H1 (cell line): Measurements from ENCODE around the gene TRIM5. TPM values are rescaled to one million over a fixed set of nuclear protein-coding genes. Genes with fewer than 3 reads are reported as not detected.

ENCODE experiments used
- CTCF ChIA-PET: fragments of 300-600 bp; sonication (Branson Sonifier 250); formaldehyde crosslinking; loops from one replicate; lab custom pipeline; 2021; ENCODE audit not compliant: partially characterized antibody; lab: Charles Lee
- POLR2A ChIA-PET: fragments of 300-600 bp; sonication (Branson Sonifier 250); formaldehyde crosslinking; loops from one replicate; lab custom pipeline; 2021; ENCODE audit warnings: inconsistent platforms; ENCODE audit not compliant: partially characterized antibody; lab: Charles Lee
- DNase-seq, 2 experiments: peaks; one replicate each; pipeline versions ENCODE4 v3.0.0 to v3.0.0-alpha.2; 2010 to 2022; ENCODE audit warnings: low spot score in 2 of 2, low read depth in 1 of 2, mixed read lengths in 1 of 2
- FAIRE-seq: peaks from 2 replicates; lab custom pipeline; 2011; peaks lifted over from hg19 to GRCh38; lab: Jason Lieb, UNC
- H2AFZ ChIP-seq: 2 replicates; pipeline ENCODE4 v1.8.1; 2012; ENCODE audit warnings: low read length, inconsistent platforms
- H2AK5ac ChIP-seq: 2 replicates; pipeline ENCODE4 v1.6.1; 2013; ENCODE audit warnings: low read depth, low read length
- H2BK120ac ChIP-seq: replicated peaks from 2 replicates; pipeline ENCODE3; 2013; ENCODE audit warnings: low read depth, low read length, inconsistent platforms
- H2BK12ac ChIP-seq: 2 replicates; pipeline ENCODE4 v1.6.1; 2013; ENCODE audit warnings: low read depth, low read length
- H2BK15ac ChIP-seq: 2 replicates; pipeline ENCODE4 v1.6.1; 2013; ENCODE audit warnings: low read length
- H2BK20ac ChIP-seq: 2 replicates; pipeline ENCODE4 v1.6.1; 2013; ENCODE audit warnings: low read length
- H2BK5ac ChIP-seq: 2 replicates; pipeline ENCODE4 v1.6.1; 2013; ENCODE audit warnings: low read depth, low read length
- H3K14ac ChIP-seq: 2 replicates; pipeline ENCODE4 v1.6.1; 2013; ENCODE audit warnings: inconsistent platforms; ENCODE audit not compliant: insufficient read length
- H3K18ac ChIP-seq: 2 replicates; pipeline ENCODE4 v1.6.1; 2013; ENCODE audit warnings: low read length; ENCODE audit errors: extremely low read depth
- H3K23ac ChIP-seq: 2 replicates; pipeline ENCODE4 v1.6.1; 2013; ENCODE audit warnings: inconsistent platforms; ENCODE audit not compliant: insufficient read length
- H3K23me2 ChIP-seq: 2 replicates; pipeline ENCODE4 v1.6.1; 2013; ENCODE audit warnings: low read depth, low read length
- H3K27ac ChIP-seq: 2 replicates; pipeline ENCODE4 v1.6.1; 2011; ENCODE audit warnings: low read depth, low read length, inconsistent platforms
- H3K27me3 ChIP-seq, 4 experiments: replicated peaks in 1 of 4; 1 replicate in 1 of 4; 2 replicates in 3 of 4; pipeline versions ENCODE4 v1.6.1 to v1.8.1; 2011 to 2013; ENCODE audit warnings: low read length in 3 of 4, mild to moderate bottlenecking in 3 of 4, inconsistent platforms in 2 of 4, mixed read lengths in 2 of 4, moderate library complexity in 1 of 4; ENCODE audit not compliant: control insufficient read depth in 3 of 4, insufficient read depth in 3 of 4; ENCODE audit errors: extremely low read depth in 1 of 4
- H3K36me3 ChIP-seq, 4 experiments: 2 replicates each; pipeline versions ENCODE4 v1.6.1 to v1.8.1; 2011 to 2013; ENCODE audit warnings: mild to moderate bottlenecking in 4 of 4, low read length in 3 of 4, moderate library complexity in 2 of 4, control low read depth in 1 of 4, inconsistent platforms in 1 of 4; ENCODE audit not compliant: insufficient read depth in 4 of 4, control insufficient read depth in 2 of 4
- H3K4ac ChIP-seq: replicated peaks from 2 replicates; pipeline ENCODE3; 2013; ENCODE audit warnings: low read length, low read depth, mixed read lengths, inconsistent platforms; ENCODE audit not compliant: insufficient read length
- H3K4me1 ChIP-seq, 4 experiments: replicated peaks in 1 of 4; 1 replicate in 1 of 4; 2 replicates in 3 of 4; pipeline versions ENCODE4 v1.6.1 to v1.8.1; 2011 to 2013; ENCODE audit warnings: low read length in 3 of 4, inconsistent platforms in 2 of 4, mixed read lengths in 1 of 4; ENCODE audit not compliant: insufficient read depth in 4 of 4, control insufficient read depth in 3 of 4
- H3K4me2 ChIP-seq, 2 experiments: 2 replicates each; pipeline versions ENCODE4 v1.6.1 to v1.8.1; 2011 to 2013; ENCODE audit warnings: low read depth in 2 of 2, low read length in 2 of 2, control low read depth in 1 of 2, inconsistent platforms in 1 of 2, mild to moderate bottlenecking in 1 of 2; ENCODE audit not compliant: insufficient read depth in 1 of 2
- H3K4me3 ChIP-seq, 4 experiments: fragments of 200-600, 300-600 bp in 1 of 4; sonication (generic), shearing (Covaris generic), sonication (Bioruptor Twin) in 1 of 4; 2 replicates each; pipeline versions ENCODE4 v1.5.1 to v1.8.1; 2011 to 2016; ENCODE audit warnings: low read length in 4 of 4, low read depth in 3 of 4, control low read depth in 2 of 4, inconsistent platforms in 2 of 4, mild to moderate bottlenecking in 2 of 4, mixed read lengths in 1 of 4, moderate library complexity in 1 of 4; ENCODE audit not compliant: insufficient read depth in 2 of 4; ENCODE audit errors: extremely low read depth in 1 of 4
- H3K56ac ChIP-seq: replicated peaks from 2 replicates; pipeline ENCODE3; 2013; ENCODE audit warnings: low read depth, mild to moderate bottlenecking, mixed read lengths, low read length, inconsistent platforms; ENCODE audit not compliant: insufficient read length
- H3K79me1 ChIP-seq: 2 replicates; pipeline ENCODE4 v1.6.1; 2013; ENCODE audit warnings: low read depth, low read length, control low read depth
- H3K79me2 ChIP-seq, 2 experiments: 2 replicates each; pipeline versions ENCODE4 v1.6.1 to v1.8.1; 2012 to 2013; ENCODE audit warnings: low read length in 2 of 2, mild to moderate bottlenecking in 2 of 2, inconsistent platforms in 1 of 2; ENCODE audit not compliant: insufficient read depth in 2 of 2, control insufficient read depth in 1 of 2
- H3K9ac ChIP-seq, 4 experiments: replicated peaks in 1 of 4; 1 replicate in 1 of 4; 2 replicates in 3 of 4; pipeline versions ENCODE4 v1.6.1 to v1.8.1; 2011 to 2013; ENCODE audit warnings: low read depth in 3 of 4, low read length in 3 of 4, control low read depth in 2 of 4, mild to moderate bottlenecking in 2 of 4, moderate library complexity in 2 of 4, inconsistent platforms in 1 of 4; ENCODE audit errors: extremely low read depth in 1 of 4
- H3K9me3 ChIP-seq, 2 experiments: 2 replicates each; pipeline versions ENCODE4 v1.6.1 to v1.8.1; 2012 to 2013; ENCODE audit warnings: mild to moderate bottlenecking in 2 of 2, moderate library complexity in 2 of 2, control low read depth in 1 of 2, inconsistent platforms in 1 of 2, low read depth in 1 of 2, low read length in 1 of 2, mixed read lengths in 1 of 2; ENCODE audit not compliant: insufficient read depth in 2 of 2
- H4K20me1 ChIP-seq, 2 experiments: replicated peaks in 1 of 2; 2 replicates each; pipeline versions ENCODE3 to v1.8.1; 2011 to 2013; ENCODE audit warnings: inconsistent platforms in 2 of 2, low read length in 2 of 2, mild to moderate bottlenecking in 1 of 2; ENCODE audit not compliant: insufficient read depth in 2 of 2, control insufficient read depth in 1 of 2
- H4K5ac ChIP-seq: 2 replicates; pipeline ENCODE4 v1.6.1; 2013; ENCODE audit warnings: low read length, low read depth, mixed read lengths, inconsistent platforms; ENCODE audit not compliant: insufficient read length
- H4K8ac ChIP-seq: 2 replicates; pipeline ENCODE4 v1.8.0; 2013; ENCODE audit warnings: mild to moderate bottlenecking, moderate library complexity, low read length, inconsistent platforms; ENCODE audit not compliant: insufficient read depth; ENCODE audit errors: extremely low read depth
- H4K91ac ChIP-seq: replicated peaks from 2 replicates; pipeline ENCODE3; 2013; ENCODE audit warnings: low read length, mixed read lengths, inconsistent platforms; ENCODE audit not compliant: insufficient read length
- ATF3 ChIP-seq: IDR thresholded peaks from 2 replicates; pipeline ENCODE4 v1.6.1; 2011; ENCODE audit warnings: low read depth, mild to moderate bottlenecking, low read length; ENCODE audit not compliant: insufficient read depth
- BACH1 ChIP-seq: IDR thresholded peaks from 2 replicates; pipeline ENCODE4 v1.6.1; 2012; ENCODE audit warnings: low read length, improper control_type of control experiment
- FOSL1 ChIP-seq: IDR thresholded peaks from 2 replicates; pipeline ENCODE4 v1.6.1; 2011; ENCODE audit warnings: mild to moderate bottlenecking, low read depth, low read length, moderate library complexity; ENCODE audit not compliant: insufficient read depth
- MAX ChIP-seq: IDR thresholded peaks from 2 replicates; pipeline ENCODE4 v1.6.1; 2012; ENCODE audit warnings: inconsistent platforms
- RNF2 ChIP-seq: fragments of 200-900, 300-1000 bp; sonication (generic); IDR thresholded peaks from 2 replicates; pipeline ENCODE4 v1.7.1; 2016; ENCODE audit warnings: borderline replicate concordance, low read depth, mild to moderate bottlenecking, antibody characterized with exemption, low read length; ENCODE audit not compliant: poor library complexity, severe bottlenecking; ENCODE audit errors: missing control alignments
- SIRT6 ChIP-seq: IDR thresholded peaks from one replicate; pipeline ENCODE4 v1.7.1; 2012; ENCODE audit warnings: low read length, inconsistent platforms
- SP4 ChIP-seq: IDR thresholded peaks from 2 replicates; pipeline ENCODE4 v1.6.1; 2012; ENCODE audit warnings: low read length, inconsistent platforms
- ZNF274 ChIP-seq: IDR thresholded peaks from 2 replicates; pipeline ENCODE4 v1.7.0; 2012; ENCODE audit warnings: low read length, borderline replicate concordance; ENCODE audit errors: extremely low read depth
- WGBS, 2 experiments: shearing (Covaris generic) in 1 of 2; methylation state at CpG; one replicate each; pipeline versions ENCODE4 v1.1.6 to v1.1.7; 2013 to 2015; ENCODE audit warnings: low lambda C conversion rate in 2 of 2, mixed read lengths in 2 of 2, inconsistent platforms in 1 of 2, low coverage in 1 of 2, missing lambda C conversion rate in 1 of 2; ENCODE audit not compliant: insufficient replicate concordance in 2 of 2, insufficient coverage in 1 of 2, insufficient read length in 1 of 2; ENCODE audit errors: extremely low coverage in 1 of 2, missing lambda C conversion rate in 1 of 2; 5-methylcytosine and 5-hydroxymethylcytosine counted together
- polyA plus RNA-seq, 7 experiments: library from polyadenylated mRNA; depleted of rRNA in 3 of 7; stranded (reverse) in 5 of 7; unstranded in 2 of 7; fragments of >200 nt in 5 of 7; fragments of 200-250 nt in 2 of 7; gene quantifications; 1 replicate in 5 of 7; 2 replicates in 1 of 7; 4 replicates in 1 of 7; pipeline versions ENCODE4 v1.2.1 to v1.2.3, GENCODE V29; 2011 to 2013; ENCODE audit warnings: missing spikeins in 2 of 7, mixed read lengths in 2 of 7
- total RNA-seq: library from RNA; stranded (reverse); fragmentation: NEBNext Ultra II Directional; extraction: Animal tissue kit (Norgen Biotek cat#: 25700); gene quantifications from 2 replicates; pipeline ENCODE4 v1.2.1, GENCODE V29; 2021

Gene TRIM5
- total and polyA plus RNA-seq, 2 of the 8 experiments (the other 6 are each of a cell fraction or from before 2014, with no cell fraction given): 23.5 to 35.5 TPM

GRCh38 chr11:5694642-5695041 is 9.8 kb upstream of the TRIM5 start:
- Histone ChIP-seq H2BK12ac (no peak overlapping the region), H3K4me1 (peaks cover 0 to 8% (median 0%) of the 10 kb centered on the region in 4 experiments; a peak in 2 of 7 replicates), H3K27ac (no peak overlapping the region), H3K79me2 (peaks cover 0 to 46% of the 10 kb centered on the region in 2 experiments; a peak in 2 of 4 replicates), H2BK20ac (no peak overlapping the region), H3K9ac (no peak overlapping the region), H3K23me2 (peaks cover 5% of the 10 kb centered on the region; the same call in 1 of the 2 replicates), H3K79me1 (no peaks in the 10 kb centered on the region), H2AFZ (no peak overlapping the region), H4K20me1 (peaks cover 0 to 3% of the 10 kb centered on the region in 2 experiments), H3K18ac (no peak overlapping the region), H3K14ac (no peak overlapping the region), H2BK15ac (no peak overlapping the region), H4K5ac (no peak overlapping the region), H4K8ac (no peak overlapping the region), H3K56ac (no peak overlapping the region), H3K4me3 (no peak overlapping the region), H3K9me3 (no peaks in the 10 kb centered on the region), H3K27me3 (no peaks in the 10 kb centered on the region), H4K91ac (no peak overlapping the region), H3K23ac (no peak overlapping the region), H3K4ac (no peak overlapping the region), H2BK5ac (no peak overlapping the region), H2BK120ac (no peak overlapping the region), H3K4me2 (no peak overlapping the region), H3K36me3 (peaks cover 2 to 42% (median 29%) of the 10 kb centered on the region in 4 experiments; a peak in 7 of 8 replicates), H2AK5ac (no peak overlapping the region)
- ChIA-PET POLR2A (interaction anchor here (1.0 kb wide), 1 partner anchor 30 kb away, joined by 3 read pairs; no protein-coding TSS in a partner anchor), CTCF (no interaction called here)
- WGBS, 2 experiments: 91% methylated on average over 1 of the region's 1 CpG; no CpG with 5 or more reads in 1 of the 2 experiments
- DNase-seq (no peak), FAIRE-seq (no peak)
- TF ChIP-seq RNF2 (no peak), MAX (no peak), FOSL1 (no peak), BACH1 (no peak), SP4 (no peak), ZNF274 (no peak), SIRT6 (no peak), ATF3 (no peak)
